HUES48 (cell line): ENCODE measurements around the gene BLACAT1.
"Not testable (repeated sequence)": the region's sequence is repeated elsewhere in the genome, so short reads cannot be mapped to it uniquely, and the experiment has no call there.

Experiments
- H3K27ac ChIP-seq: one replicate; pipeline ENCODE4 v1.7.0; 2013; ENCODE audit warnings: low read depth, low read length, inconsistent platforms
- H3K27me3 ChIP-seq: 2 replicates; pipeline ENCODE4 v1.6.1; 2013; ENCODE audit warnings: mild to moderate bottlenecking, low read length; ENCODE audit not compliant: control insufficient read depth, insufficient read depth
- H3K36me3 ChIP-seq: 2 replicates; pipeline ENCODE4 v1.6.1; 2013; ENCODE audit warnings: low read length; ENCODE audit not compliant: control insufficient read depth, insufficient read depth
- H3K4me1 ChIP-seq: 2 replicates; pipeline ENCODE4 v1.6.1; 2013; ENCODE audit warnings: mild to moderate bottlenecking, low read length; ENCODE audit not compliant: control insufficient read depth, insufficient read depth
- H3K4me3 ChIP-seq: 2 replicates; pipeline ENCODE4 v1.5.1; 2013; ENCODE audit warnings: mild to moderate bottlenecking, low read depth, low read length
- H3K9ac ChIP-seq: 2 replicates; pipeline ENCODE4 v1.6.1; 2013; ENCODE audit warnings: mild to moderate bottlenecking, low read depth, low read length, moderate library complexity
- H3K9me3 ChIP-seq: 2 replicates; pipeline ENCODE4 v1.6.1; 2013; ENCODE audit warnings: low read length; ENCODE audit not compliant: control insufficient read depth, insufficient read depth

Gene BLACAT1

DNA sequence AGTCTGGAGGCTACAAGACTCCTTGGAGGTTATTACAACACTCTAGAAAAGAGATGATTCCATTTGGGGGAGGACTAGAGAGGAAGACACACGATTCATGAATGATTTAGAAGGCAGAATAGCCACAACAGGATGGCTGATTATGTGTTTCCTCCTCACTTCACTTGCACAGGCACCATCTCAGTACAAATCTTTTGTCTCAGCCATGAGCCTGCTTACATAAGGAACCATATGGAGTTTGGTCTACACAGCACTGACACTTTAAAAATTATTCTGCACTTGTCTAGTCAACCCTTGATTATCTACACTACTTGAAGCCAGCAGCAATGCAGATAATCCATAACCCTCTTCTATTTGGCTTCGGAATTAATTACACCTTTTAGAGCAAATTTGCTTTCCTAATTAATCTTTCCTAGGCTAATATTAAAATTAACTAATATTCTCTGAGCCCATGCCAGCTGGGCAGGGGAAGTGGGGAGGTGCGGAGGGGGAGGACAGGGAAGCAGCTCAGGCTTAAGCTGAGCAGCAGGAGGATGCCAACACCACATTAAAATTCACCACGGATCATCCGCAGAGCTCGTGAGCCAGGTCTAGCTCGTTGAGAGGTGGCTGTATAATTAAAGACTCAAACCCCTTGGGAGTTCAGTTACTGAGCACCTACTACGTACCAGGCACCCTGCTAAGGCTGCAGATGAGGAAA lies 30.8 kb downstream of the BLACAT1 start:
- Histone ChIP-seq H3K9me3 (no peaks in the 10 kb centered on the region), H3K27ac (no peak overlapping the region), H3K27me3 (peaks cover 29% of the 10 kb centered on the region), H3K9ac (no peak overlapping the region), H3K4me3 (no peak overlapping the region), H3K36me3 (no peaks in the 10 kb centered on the region), H3K4me1 (peaks cover 20% of the 10 kb centered on the region)

DNA sequence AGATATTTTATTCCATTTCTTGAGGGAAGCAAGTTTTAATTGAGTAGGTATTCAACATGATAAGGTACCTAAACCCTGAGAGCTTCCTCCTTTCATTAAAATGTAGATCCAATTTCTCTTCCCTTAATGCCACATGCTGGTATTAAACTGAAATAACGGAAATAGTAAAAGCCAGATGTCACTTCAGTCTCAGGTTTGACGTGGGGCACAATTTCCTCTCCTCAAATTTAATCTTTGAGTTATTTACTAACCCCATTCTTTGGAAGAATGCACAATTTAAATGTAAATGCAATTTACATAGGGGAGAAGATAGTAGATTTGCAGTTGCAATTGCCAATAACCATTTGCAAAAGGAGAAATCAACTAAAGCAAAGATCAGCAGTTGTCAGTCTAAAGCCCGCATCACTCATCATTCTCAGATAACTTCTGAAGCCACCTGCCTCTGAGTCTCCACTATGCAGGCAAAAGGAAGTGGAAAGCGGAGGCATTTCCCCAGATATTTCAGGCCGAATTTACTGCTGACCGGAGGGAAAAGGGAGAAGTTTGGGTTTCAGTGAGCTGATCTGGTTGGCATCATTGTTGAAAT lies 31.9 kb downstream of the BLACAT1 start:
- Histone ChIP-seq H3K4me3 (no peak overlapping the region), H3K4me1 (peaks cover 20% of the 10 kb centered on the region), H3K9me3 (no peaks in the 10 kb centered on the region), H3K36me3 (no peaks in the 10 kb centered on the region), H3K9ac (no peak overlapping the region), H3K27me3 (peaks cover 18% of the 10 kb centered on the region; the same call in 1 of the 2 replicates), H3K27ac (no peak overlapping the region)

DNA sequence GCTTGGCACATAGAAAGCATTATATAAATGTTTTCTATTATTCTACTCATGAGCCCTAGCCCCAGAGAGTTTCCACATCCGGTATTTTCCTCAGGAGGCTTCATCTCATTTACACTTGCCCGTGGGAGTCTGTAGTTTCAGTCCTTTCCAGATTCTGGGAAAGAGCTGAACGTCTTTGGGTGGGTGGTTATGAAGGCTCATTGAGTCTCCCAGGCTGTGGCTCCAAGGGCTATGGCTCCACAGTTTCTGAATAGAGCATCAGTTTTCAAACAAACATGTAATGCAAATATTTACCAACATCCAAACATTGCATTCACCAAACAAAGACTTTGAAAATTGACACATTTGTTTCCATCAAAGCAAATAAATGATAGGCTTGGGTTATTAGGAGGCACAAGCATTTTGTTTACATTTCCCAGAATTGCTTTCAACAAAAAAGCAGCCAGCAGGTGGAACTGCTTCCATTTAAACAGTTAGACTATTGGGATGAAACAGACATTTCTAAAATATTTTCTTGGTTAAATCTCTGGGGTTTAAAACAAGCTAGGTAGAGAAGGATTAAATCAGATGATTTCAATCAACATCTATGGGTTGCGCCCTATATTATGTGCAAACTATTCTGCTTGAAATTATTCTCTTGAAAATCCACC lies 32.7 kb downstream of the BLACAT1 start:
- Histone ChIP-seq H3K27ac (no peak overlapping the region), H3K36me3 (no peaks in the 10 kb centered on the region), H3K9ac (no peak overlapping the region), H3K4me1 (peaks cover 20% of the 10 kb centered on the region), H3K9me3 (no peaks in the 10 kb centered on the region), H3K27me3 (peaks cover 13% of the 10 kb centered on the region; the same call in 1 of the 2 replicates), H3K4me3 (no peak overlapping the region)

DNA sequence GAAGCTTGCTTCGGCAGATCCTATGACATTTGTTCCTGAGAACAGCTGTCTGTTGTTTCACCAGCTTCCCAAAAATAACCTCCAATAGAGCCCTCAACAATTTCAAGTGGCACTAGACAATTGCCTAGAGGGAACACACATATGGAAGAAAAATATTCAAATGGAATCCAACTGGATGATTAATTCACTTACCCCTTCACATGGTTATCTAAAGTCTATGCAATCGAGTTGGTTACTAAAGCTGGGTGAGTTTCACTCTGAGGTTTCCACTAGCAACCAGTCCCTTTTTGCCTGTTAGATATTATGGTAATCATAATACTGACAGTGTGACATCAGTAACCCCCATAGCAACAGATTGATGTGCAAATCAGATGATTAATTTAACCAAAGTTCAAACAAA lies 34.0 kb downstream of the BLACAT1 start, which contains the start of gene LEMD1:
LEMD1 (minus strand) TSS at position 259 of the 400 bp plus-strand sequence. CDS start 1,520 bp downstream, outside the sequence.
- no peak within 1 kb of the TSS for H3K27ac ChIP-seq
- H3K4me3 ChIP-seq = no peak within 1 kb of the TSS
- H3K9me3 ChIP-seq = no peaks in the 10 kb centered on the region
- H3K9ac ChIP-seq = no peak within 1 kb of the TSS
- peaks cover 20% of the 10 kb centered on the region for H3K4me1 ChIP-seq
- H3K36me3 ChIP-seq = no peaks in the 10 kb centered on the region
- H3K27me3 ChIP-seq = peaks cover 10% of the 10 kb centered on the region; the same call in 1 of the 2 replicates

DNA sequence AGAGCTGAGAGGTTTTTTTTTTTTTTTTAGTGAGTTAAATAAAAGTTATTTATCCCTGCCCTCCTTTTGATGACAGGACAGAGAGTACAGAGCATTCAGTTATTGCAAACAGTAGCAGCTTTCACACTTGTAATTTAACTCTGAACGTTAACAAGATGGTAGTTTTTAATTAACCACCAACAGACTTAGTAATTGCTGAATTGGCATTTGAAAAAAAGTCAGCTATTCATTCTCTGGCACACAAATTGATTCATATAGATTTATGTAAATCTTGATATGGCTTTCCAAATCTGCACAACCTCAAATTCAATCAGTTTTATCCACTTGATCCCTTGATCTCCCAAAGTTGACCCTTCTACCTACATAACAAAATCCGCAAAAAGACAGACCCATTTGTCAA lies 34.9 kb downstream of the BLACAT1 start:
- no peak overlapping the region for H3K9ac ChIP-seq
- no peak overlapping the region for H3K4me3 ChIP-seq
- no peaks in the 10 kb centered on the region for H3K36me3 ChIP-seq
- H3K9me3 ChIP-seq = no peaks in the 10 kb centered on the region
- no peak overlapping the region for H3K27ac ChIP-seq
- H3K27me3 ChIP-seq = peaks cover 4% of the 10 kb centered on the region; the same call in 1 of the 2 replicates
- peaks cover 20% of the 10 kb centered on the region for H3K4me1 ChIP-seq

DNA sequence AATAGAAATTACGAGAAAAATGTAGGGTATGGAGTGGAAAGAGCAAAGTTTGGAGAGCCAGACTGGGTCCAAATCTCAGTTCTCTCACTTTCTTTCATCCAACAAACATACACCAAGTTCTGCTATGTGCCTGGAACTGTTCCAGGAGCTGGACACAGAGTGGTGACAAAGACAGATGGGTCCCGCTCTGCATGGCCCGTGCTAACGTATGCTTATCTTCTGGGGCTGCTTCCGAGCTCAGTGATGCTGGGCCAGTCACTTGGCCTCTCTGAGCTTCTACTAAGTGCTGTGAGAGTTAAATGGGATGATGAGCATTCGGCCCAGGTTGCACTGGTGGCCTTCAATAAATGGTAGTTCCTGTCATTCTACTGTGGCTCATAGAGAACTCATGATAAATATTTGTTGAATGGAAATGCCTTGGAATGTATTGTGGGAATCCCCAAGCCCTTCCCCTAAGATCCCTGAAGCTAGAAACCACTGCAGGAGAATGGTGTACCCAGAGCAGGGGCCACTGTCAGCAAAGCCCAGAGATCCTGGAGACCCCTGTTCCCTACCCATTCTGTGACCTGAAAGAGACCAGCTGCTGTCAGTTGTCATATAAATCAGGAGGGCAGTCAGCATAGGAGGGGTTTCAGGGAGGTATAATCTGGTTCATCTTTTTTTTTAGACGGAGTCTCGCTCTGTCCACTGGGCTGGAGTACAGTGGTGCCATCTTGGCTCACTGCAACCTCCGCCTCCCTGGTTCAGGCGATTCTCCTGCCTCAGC lies 37.8 kb downstream of the BLACAT1 start:
- no peak overlapping the region for H3K4me3 ChIP-seq
- no peak overlapping the region for H3K9ac ChIP-seq
- H3K27me3 ChIP-seq = 0 out of 2 replicates have a peak, but pooled peaks cover 3% of the 10 kb centered on the region
- no peaks in the 10 kb centered on the region for H3K9me3 ChIP-seq
- H3K36me3 ChIP-seq = no peaks in the 10 kb centered on the region
- H3K4me1 ChIP-seq = peaks cover under 1% of the 10 kb centered on the region; the same call in 1 of the 2 replicates
- H3K27ac ChIP-seq = no peak overlapping the region

DNA sequence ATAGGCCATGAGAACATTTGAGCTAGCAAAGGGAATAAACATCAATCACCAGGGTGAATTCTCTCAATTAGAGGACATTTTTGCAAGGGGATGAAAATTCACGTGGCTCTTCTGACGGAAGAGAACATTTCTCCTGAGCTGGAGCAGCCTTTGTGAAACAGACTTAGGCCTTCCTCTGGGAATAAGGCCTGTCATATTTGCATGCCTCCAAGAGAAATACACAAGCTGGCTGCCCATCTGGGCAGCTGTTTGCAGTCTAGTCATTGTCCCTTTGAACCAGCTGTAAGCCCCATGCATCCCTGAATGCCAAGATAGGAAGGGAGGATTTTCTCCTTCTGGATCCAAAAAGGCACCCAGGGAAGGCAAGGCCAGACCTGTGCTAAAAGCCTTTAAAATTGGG lies 39.5 kb downstream of the BLACAT1 start:
- no peak overlapping the region for H3K4me3 ChIP-seq
- no peaks in the 10 kb centered on the region for H3K9me3 ChIP-seq
- no peaks in the 10 kb centered on the region for H3K36me3 ChIP-seq
- no peaks in the 10 kb centered on the region for H3K4me1 ChIP-seq
- H3K27ac ChIP-seq = no peak overlapping the region
- H3K27me3 ChIP-seq = 0 out of 2 replicates have a peak, but pooled peaks cover 3% of the 10 kb centered on the region
- H3K9ac ChIP-seq = no peak overlapping the region

DNA sequence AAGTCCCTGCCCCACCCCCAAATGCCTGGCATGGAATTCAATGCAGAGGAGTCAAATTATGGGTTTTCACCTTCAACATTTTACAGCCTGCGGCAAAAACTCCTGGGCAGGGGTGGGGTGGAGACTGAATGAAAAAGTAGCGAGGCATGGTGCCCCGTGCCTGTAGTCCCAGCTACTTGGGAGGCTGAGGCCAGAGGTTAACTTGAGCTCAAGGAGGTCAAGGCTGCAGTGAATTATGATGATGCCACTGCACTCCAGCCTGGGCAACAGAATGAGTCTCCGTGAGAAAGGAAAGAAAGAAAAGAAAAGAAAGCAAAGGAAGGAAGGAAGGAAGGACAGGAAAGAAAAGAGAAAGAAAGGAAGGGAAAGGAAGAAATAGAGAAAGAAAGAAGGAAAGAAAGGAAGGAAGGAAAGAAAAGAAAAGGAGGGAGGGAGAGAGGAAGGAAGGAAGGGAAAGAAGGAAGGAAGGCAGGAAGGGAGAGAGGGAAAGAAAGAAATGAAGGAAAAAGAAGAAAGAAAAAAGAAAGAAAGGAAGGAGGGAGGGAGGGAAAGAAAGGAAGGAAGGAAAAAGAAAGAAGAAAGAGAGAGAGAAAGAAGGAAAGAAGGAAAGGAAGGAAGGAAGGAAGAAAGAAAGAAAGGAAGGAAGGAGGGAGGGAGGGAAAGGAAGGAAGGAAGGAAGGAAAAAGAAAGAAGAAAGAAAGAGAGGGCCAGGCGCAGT lies 45.1 kb downstream of the BLACAT1 start:
- Histone ChIP-seq H3K9me3 (peaks cover 8% of the 10 kb centered on the region), H3K4me1 (no peaks in the 10 kb centered on the region), H3K27me3 (no peaks in the 10 kb centered on the region), H3K27ac (no peak overlapping the region), H3K9ac (no peak overlapping the region), H3K36me3 (no peaks in the 10 kb centered on the region), H3K4me3 (no peak overlapping the region)

DNA sequence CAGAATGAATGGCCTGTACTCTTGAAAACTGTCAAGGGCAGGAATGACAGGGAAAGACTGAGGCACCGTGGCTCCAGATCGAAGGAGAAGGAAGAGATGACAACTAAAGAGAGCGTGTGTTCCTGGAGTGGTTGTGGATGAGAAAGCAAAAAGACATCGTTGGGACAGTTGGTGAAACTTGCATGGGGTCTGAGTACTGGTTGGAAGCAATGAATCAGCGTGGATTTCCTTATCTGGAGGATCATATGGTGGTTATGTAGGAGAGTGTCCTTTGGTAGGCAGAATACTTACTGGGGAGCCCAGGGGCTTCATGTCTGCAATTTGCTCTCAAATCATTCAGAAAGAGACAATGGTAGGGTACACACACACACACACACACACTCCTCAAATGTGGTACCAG lies 47.9 kb downstream of the BLACAT1 start:
- Histone ChIP-seq H3K27me3 (no peaks in the 10 kb centered on the region), H3K4me1 (no peaks in the 10 kb centered on the region), H3K9ac (no peak overlapping the region), H3K9me3 (peaks cover 8% of the 10 kb centered on the region), H3K4me3 (no peak overlapping the region), H3K36me3 (no peaks in the 10 kb centered on the region), H3K27ac (no peak overlapping the region)

DNA sequence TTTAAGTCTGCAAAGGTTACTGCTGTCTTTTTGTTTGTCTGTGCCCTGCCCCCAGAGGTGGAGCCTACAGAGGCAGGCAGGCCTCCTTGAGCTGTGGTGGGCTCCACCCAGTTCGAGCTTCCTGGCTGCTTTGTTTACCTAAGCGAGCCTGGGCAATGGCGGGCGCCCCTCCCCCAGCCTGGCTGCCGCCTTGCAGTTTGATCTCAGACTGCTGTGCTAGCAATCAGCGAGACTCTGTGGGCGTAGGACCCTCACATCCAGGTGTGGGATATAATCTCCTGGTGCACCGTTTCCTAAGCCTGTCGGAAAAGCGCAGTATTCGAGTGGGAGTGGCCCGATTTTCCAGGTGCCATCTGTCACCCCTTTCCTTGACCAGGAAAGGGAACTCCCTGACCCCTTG lies 49.6 kb downstream of the BLACAT1 start:
- not testable (repeated sequence) for H3K27me3 ChIP-seq, H3K9me3 ChIP-seq, H3K9ac ChIP-seq, H3K4me1 ChIP-seq, H3K27ac ChIP-seq, H3K4me3 ChIP-seq, H3K36me3 ChIP-seq
